ENCODE measurements around the gene PDGFD. TPM values are rescaled to one million over a fixed set of nuclear protein-coding genes. Genes with fewer than 3 reads are reported as not detected.

PDGFD gene
- total RNA-seq, 1 experiment from 2014 or later: 1.7 TPM

GRCh38 chr11:103970701-103971249 is 193.2 kb downstream of the PDGFD start:
- TF ChIP-seq CTCF (conservative IDR thresholded peaks at IDR 0.05): no peak
- H3K14ac ChIP-seq (ENCODE audit: insufficient read depth, low read length): no peak overlapping the region
- H3K4me1 ChIP-seq (ENCODE audit: insufficient read depth, low read length): no peaks in the 10 kb centered on the region
- no peaks in the 10 kb centered on the region for H3K79me1 ChIP-seq (ENCODE audit: insufficient read depth, low read depth, low read length, poor library complexity, severe bottlenecking)
- Mint-ChIP-seq H3K4me1 (no peaks in the 10 kb centered on the region), H3K9me3 (peaks cover 0 to 2% of the 10 kb centered on the region in 2 experiments; a peak in 2 of 5 replicates), H3K36me3 (ENCODE audit: insufficient read depth in 1 of 3, low read depth in 3 of 3) (no peaks in the 10 kb centered on the region; a peak in 1 of 7 replicates), H3K27ac (no peak overlapping the region), H3K27me3 (ENCODE audit: low read depth) (no peaks in the 10 kb centered on the region), H3K4me3 (no peak overlapping the region)
- H4K5ac ChIP-seq (ENCODE audit: insufficient read length, low read depth, low read length): no peak overlapping the region
- no peak overlapping the region for H2BK5ac ChIP-seq (ENCODE audit: insufficient read length, low read length)
- no peak overlapping the region for H2BK15ac ChIP-seq (ENCODE audit: low read depth, low read length)
- no peak for DNase-seq
- no peak overlapping the region for H3K23ac ChIP-seq (ENCODE audit: insufficient read length, low read depth, low read length)
- no peak overlapping the region for H2BK20ac ChIP-seq (ENCODE audit: low read depth, low read length, poor library complexity, severe bottlenecking)
- no peaks in the 10 kb centered on the region for H3K9me3 ChIP-seq (ENCODE audit: control insufficient read depth, low read depth, low read length)
- no peak overlapping the region for H3K4me2 ChIP-seq (ENCODE audit: insufficient read depth, insufficient read length, low read length)
- no peak overlapping the region for H4K91ac ChIP-seq (ENCODE audit: insufficient read length, low read depth, low read length)
- H3K27me3 ChIP-seq (ENCODE audit: insufficient read depth, low read length): no peaks in the 10 kb centered on the region
- H2AK5ac ChIP-seq (ENCODE audit: insufficient read length, low read length): no peak overlapping the region
- no peak overlapping the region for H4K8ac ChIP-seq (replicated peaks; ENCODE audit: insufficient read length, low read depth, low read length)
- H3K27ac ChIP-seq (ENCODE audit: insufficient read length, low read depth, low read length): no peak overlapping the region
- H2BK12ac ChIP-seq (ENCODE audit: insufficient read length, low read depth, low read length): no peak overlapping the region
- no peak overlapping the region for H2AFZ ChIP-seq (ENCODE audit: low read length)
- no peaks in the 10 kb centered on the region for H3K79me2 ChIP-seq (ENCODE audit: insufficient read depth, low read length)
- H3K18ac ChIP-seq (ENCODE audit: insufficient read length, low read depth, low read length): no peak overlapping the region
- no peak overlapping the region for H3K4ac ChIP-seq (ENCODE audit: low read depth, low read length)
- no peak overlapping the region for H2BK120ac ChIP-seq (ENCODE audit: low read depth, low read length, poor library complexity, severe bottlenecking)
- H3K23me2 ChIP-seq (ENCODE audit: insufficient read length, low read depth, low read length, poor library complexity, severe bottlenecking): no peaks in the 10 kb centered on the region
- H3K9ac ChIP-seq (ENCODE audit: extremely low read depth, insufficient read length, low read length): no peak overlapping the region
- H3T11ph ChIP-seq (ENCODE audit: low read length): no peak overlapping the region
- H4K20me1 ChIP-seq (ENCODE audit: control insufficient read depth, insufficient read depth, insufficient read length): no peaks in the 10 kb centered on the region
- no peak overlapping the region for H3K56ac ChIP-seq (ENCODE audit: insufficient read length, low read depth, low read length)
- no CpG with 5 or more reads among the region's 1 CpG for WGBS (ENCODE audit: extremely low coverage, insufficient read length, low lambda C conversion rate)
